Activated T-helper 1 cell treated with anti-CD3 and anti-CD28 coated beads, Interleukin-12 subunit alpha, Interleukin-12 subunit beta, Interleukin-2, Interleukin-4 antibody, amounts not matched to agents 30 ng/mL and 10 ng/mL and 1 ng/mL, durations not matched to agents 14 hours and 24 hours and 36 hours (primary cell): ENCODE data around the gene VRTN. TPM values are rescaled to one million over a fixed set of nuclear protein-coding genes. Genes with fewer than 3 reads are reported as not detected.
A peak's percentile ranks its signal among the peaks of the same experiment; 100 is the strongest.

ENCODE experiments used
- DNase-seq: peaks from one replicate; pipeline ENCODE4 v3.0.0; 2021; ENCODE audit warnings: low spot score
- H3K27ac Mint-ChIP-seq: one replicate; pipeline ENCODE4 v1.8.0; 2021; ENCODE audit warnings: mild to moderate bottlenecking, mixed read lengths
- H3K27me3 Mint-ChIP-seq: one replicate; pipeline ENCODE4 v1.8.0; 2022; ENCODE audit warnings: mild to moderate bottlenecking, moderate library complexity, mixed read lengths; ENCODE audit not compliant: insufficient read depth
- H3K36me3 Mint-ChIP-seq: one replicate; pipeline ENCODE4 v1.8.0; 2021; ENCODE audit warnings: low read depth, mixed read lengths
- H3K4me1 Mint-ChIP-seq: one replicate; pipeline ENCODE4 v1.8.0; 2021; ENCODE audit warnings: low read depth, mixed read lengths
- H3K4me3 Mint-ChIP-seq: one replicate; pipeline ENCODE4 v1.8.0; 2021; ENCODE audit warnings: mild to moderate bottlenecking, moderate library complexity, mixed read lengths
- H3K9me3 Mint-ChIP-seq: one replicate; pipeline ENCODE4 v1.8.0; 2021; ENCODE audit warnings: mixed read lengths
- intact Hi-C: fragments of 100-400 bp; cut with micrococcal nuclease; formaldehyde crosslinking; loops from one replicate; pipeline ENCODE4 v1.15.1; 2024
- total RNA-seq: library from RNA; stranded (reverse); gene quantifications from 2 replicates; pipeline ENCODE4 v1.2.3, GENCODE V29; 2022

Gene VRTN
- total RNA-seq, 1 donor from 2014 or later = not detected

- Mint-ChIP-seq H3K36me3 (no peaks in the 10 kb centered on the region), H3K27me3 (peaks cover 18% of the 10 kb centered on the region), H3K4me3 (no peak overlapping the region), H3K4me1 (no peaks in the 10 kb centered on the region), H3K27ac (no peak overlapping the region), H3K9me3 (no peaks in the 10 kb centered on the region)
- intact Hi-C loops = no loop called here
- DNase-seq = no peak
These were observed 43.2 kb downstream of the VRTN start for GRCh38 chr14:74391479-74391878.

DNA sequence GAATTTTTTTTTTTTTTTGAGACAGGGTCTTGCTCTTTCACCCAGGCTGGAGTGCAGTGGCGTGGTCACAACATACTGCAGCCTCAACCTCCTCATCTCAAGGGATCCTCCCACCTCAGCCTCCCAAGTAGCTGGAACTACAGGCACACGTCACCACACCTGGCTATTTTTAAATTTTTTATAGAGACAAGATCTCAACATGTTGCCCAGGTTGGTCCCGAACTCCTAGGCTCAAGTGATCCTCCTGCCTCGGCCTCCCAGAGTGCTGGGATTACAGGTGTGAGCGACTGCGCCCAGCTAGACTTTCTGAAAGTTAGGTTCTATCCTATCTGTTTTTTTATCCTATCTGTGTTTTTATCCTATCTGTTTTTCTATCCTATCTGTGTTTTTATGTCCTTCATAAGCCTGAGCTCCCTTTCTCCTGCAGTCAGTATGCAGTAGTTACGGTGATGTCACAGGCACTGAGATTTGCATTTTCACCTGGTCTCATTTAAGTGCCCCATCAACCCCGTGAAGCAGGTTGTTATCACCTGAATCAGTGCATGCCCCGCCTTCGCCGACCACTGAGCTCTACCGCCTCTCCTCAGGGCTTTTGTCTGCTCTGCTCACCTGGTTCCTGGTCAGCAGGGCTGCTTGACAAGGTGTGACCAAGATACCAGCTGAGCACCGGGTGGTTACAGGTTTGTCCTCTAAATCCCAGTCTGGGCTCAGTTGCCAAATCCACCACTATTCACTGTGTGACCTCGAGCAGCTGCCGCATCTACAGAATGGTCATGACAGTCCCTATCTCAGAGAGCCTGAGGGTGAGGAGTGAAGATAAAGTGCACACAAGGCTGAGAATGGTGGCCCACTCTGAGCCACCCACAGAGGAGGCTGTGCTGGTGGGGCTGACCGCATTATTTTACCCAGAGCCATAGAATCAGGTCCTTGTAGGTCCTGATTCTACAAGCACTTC, 44.6 kb downstream of the VRTN start:
- Mint-ChIP-seq H3K4me3 (no peak overlapping the region), H3K9me3 (no peaks in the 10 kb centered on the region), H3K36me3 (no peaks in the 10 kb centered on the region), H3K27me3 (peaks cover 20% of the 10 kb centered on the region), H3K4me1 (no peaks in the 10 kb centered on the region), H3K27ac (no peak overlapping the region)
- intact Hi-C loops = no loop called here
- no peak for DNase-seq

DNA sequence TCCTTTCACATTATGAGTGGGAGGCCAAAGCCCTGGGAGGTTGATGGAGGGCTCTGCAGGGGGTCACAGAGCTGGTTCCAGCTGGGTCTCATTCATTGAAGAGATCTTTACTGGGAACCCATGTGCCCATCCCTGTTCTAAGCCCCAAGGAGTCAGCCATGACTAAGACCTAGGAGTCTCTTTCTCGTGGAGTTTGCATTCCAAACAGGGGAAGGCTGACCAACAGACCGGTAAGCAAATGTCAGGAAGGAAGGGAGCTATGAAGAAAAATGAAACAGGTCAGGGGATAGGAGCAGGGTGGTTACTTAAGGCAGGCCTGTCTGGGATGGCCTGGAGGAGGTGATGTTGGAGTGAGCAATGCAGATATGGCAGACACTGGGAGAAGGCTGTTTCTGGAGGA, 46.3 kb downstream of the VRTN start:
- Mint-ChIP-seq H3K36me3 (no peaks in the 10 kb centered on the region), H3K27me3 (peaks cover 19% of the 10 kb centered on the region), H3K9me3 (no peaks in the 10 kb centered on the region), H3K4me3 (no peak overlapping the region), H3K27ac (no peak overlapping the region), H3K4me1 (no peaks in the 10 kb centered on the region)
- DNase-seq = no peak
- intact Hi-C loops = no loop called here

DNA sequence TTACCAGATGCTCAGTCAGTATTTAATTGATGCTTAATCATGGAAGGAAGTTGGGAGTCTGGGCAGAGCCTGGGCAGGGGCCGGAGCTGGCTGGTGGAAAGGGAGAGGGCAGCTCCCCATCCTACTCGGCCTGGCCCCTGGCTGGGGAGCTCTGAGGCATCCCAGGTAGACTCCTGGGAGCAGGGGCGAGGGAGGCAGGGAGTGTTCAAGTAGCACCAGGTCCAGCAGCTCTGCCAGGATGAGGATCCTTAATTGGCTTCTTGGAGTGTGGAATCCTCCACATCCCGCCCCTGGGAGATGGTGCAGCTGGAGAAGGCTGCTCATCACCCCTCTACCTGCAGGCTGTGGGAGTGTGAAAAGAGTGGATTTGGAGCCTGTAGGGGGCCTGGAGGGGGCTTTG, 46.8 kb downstream of the VRTN start:
- Mint-ChIP-seq H3K4me3 (no peak overlapping the region), H3K4me1 (no peaks in the 10 kb centered on the region), H3K27me3 (peaks cover 20% of the 10 kb centered on the region), H3K9me3 (no peaks in the 10 kb centered on the region), H3K27ac (no peak overlapping the region), H3K36me3 (no peaks in the 10 kb centered on the region)
- intact Hi-C loops = no loop called here
- no peak for DNase-seq

DNA sequence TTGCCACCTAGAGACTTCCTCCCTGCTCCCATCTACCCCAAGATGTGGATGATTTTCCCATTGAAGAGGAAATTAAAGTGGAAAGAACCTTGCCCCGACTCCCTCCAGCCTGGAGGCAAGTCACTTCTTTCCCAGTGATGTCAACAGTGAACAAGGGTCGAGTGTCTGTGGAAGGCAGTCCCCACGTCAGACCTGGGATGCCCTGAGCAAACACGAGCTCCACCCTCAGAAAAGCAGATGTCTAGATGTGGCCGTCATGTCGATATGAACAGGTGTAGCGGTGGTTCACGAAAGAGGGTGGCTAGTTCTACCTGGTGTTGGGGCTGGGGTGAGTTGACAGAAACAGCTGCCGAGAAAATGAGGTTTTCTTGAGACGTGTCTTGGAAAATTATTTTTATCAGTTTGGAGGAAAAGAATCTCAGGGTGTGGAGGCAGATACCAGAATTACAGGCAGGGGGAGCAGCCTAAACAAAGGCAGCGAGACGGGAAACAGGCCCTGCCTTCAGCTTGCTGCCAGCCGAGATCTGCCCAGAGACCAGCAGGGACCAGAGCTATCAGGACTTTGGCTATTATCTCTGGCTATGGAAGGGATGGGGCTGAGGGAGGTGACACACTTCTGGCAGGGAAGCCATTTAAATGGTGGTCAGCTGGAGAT, 51.9 kb downstream of the VRTN start:
- H3K36me3 Mint-ChIP-seq = no peaks in the 10 kb centered on the region
- intact Hi-C loops = loop anchor here (2.0 kb wide), 1 partner anchor 93 kb away; the partner anchor contains the start of genes ISCA2 and NPC2
- peaks cover 24% of the 10 kb centered on the region for H3K4me1 Mint-ChIP-seq
- peaks cover 14% of the 10 kb centered on the region for H3K27me3 Mint-ChIP-seq
- H3K9me3 Mint-ChIP-seq = no peaks in the 10 kb centered on the region
- H3K4me3 Mint-ChIP-seq = no peak overlapping the region
- H3K27ac Mint-ChIP-seq = no peak overlapping the region
- no peak for DNase-seq

DNA sequence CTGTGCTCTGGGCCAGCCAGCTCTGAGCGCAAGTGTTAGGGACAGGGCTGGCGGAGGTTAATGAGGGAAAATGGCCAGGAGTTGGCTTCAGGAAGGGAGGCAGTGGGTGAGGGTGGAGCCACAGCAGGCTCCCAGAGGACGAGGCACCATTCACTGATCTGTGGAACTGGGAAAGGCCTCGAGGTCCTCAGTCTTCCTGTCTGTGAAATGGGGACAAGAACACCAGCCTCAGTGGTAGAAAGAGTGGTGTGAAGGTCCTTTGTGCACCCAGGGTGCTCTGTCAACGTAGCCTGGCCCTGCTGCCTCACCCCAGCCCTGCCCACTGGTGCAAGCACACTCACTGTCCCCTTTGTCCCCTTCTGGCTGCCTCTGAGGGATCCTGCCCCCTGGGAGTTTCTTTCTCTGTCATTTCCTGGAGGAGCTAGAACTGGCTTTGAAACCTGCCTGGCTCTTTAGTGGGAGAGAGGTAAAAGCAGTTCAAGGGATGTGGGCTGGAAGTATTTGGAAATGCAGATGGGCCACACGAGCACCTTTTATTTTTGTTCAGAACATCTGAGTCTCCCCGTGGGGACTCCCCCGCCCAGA, 52.7 kb downstream of the VRTN start:
- intact Hi-C loops = loop anchor here (2.0 kb wide), 1 partner anchor 92 kb away; the partner anchor contains the start of genes ISCA2 and NPC2
- Mint-ChIP-seq H3K27ac (peak overlapping the region; percentile 76), H3K4me3 (peak overlapping the region; percentile 50), H3K36me3 (no peaks in the 10 kb centered on the region), H3K9me3 (no peaks in the 10 kb centered on the region), H3K27me3 (peaks cover 14% of the 10 kb centered on the region), H3K4me1 (peaks cover 24% of the 10 kb centered on the region)
- DNase-seq = no peak

DNA sequence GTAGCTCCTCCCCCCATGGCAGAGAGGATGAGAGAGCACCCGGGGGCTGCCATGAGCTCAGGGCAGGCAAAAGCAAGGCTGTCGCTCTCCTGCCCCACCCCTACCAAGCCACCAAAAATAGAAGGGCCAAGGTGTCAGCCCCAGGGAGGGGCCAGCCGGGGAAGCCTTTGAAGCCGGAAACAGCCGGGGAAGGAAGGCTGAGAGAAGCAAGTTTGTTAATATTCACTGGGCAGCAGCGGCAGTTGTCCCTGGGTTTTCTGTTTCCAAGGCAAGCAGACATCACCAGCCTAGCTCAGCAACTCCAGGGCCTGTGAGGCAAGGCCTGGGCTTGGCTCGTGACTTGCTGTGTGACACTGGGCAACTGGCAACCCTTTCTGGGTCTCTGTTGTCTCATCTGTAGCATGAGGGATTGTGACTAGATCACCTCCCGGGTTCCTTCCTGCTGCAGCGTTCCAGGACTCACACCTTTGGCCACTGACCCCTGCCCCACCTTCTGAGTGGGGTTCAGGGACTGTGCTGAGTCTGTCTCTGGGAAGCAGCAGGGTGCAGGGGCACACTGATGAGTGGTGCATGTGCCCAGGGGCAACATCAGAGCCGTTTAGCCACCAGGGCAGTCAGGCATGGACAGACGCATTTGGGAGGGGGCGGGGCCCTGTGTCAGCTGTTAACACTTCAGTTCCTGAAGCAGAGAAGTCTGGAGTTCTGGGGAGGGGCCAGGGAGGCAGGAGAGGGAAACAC, 53.4 kb downstream of the VRTN start:
- Mint-ChIP-seq H3K4me1 (peaks cover 24% of the 10 kb centered on the region), H3K27me3 (peaks cover 15% of the 10 kb centered on the region), H3K9me3 (no peaks in the 10 kb centered on the region), H3K27ac (peak overlapping the region; percentile 76), H3K4me3 (peak overlapping the region; percentile 50), H3K36me3 (no peaks in the 10 kb centered on the region)
- intact Hi-C loops = loop anchor here (2.0 kb wide), 1 partner anchor 91 kb away; the partner anchor contains the start of genes ISCA2 and NPC2
- peak; percentile 67 for DNase-seq

DNA sequence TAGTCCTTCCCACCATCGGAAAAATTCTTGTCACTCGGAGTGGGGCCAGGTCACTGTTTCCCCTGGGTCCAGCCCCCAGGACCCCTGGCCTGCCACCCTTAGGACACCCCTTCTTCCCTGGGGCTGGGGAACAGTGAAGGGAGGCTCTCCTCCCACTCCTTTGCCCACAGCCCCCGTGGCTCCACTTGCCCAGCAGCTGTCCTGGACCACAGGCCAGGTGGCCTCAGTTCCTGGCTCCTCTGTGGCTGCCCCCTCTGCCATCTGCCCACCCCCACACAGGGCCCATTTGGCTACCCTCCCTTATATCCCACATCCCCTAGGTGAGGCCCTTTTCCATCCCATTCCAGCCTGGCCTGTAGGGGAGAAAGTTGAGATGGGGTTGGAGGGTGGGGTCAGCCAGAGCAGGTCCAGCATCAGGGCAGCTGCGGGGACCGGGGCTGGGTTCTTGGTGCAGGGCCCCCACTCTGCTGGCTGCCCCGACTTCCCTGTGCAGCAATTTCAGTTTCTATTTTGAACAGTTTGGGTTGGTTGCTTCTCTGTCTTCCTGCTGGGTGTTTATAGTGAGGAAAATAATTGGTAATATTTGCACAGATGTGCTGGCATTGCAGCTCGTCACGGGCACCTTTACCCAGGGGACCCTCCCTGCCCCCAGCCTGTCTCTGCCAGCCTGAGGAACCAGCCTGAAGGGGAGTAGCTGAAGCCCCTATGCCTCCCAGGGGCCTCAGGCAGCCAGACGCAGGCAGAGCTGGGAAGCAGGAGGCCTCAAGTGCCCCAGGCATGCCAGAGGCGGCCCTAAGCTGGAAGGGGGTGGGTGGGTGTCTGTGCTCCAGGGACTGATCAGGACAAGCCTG, 54.4 kb downstream of the VRTN start:
- no peaks in the 10 kb centered on the region for H3K9me3 Mint-ChIP-seq

DNA sequence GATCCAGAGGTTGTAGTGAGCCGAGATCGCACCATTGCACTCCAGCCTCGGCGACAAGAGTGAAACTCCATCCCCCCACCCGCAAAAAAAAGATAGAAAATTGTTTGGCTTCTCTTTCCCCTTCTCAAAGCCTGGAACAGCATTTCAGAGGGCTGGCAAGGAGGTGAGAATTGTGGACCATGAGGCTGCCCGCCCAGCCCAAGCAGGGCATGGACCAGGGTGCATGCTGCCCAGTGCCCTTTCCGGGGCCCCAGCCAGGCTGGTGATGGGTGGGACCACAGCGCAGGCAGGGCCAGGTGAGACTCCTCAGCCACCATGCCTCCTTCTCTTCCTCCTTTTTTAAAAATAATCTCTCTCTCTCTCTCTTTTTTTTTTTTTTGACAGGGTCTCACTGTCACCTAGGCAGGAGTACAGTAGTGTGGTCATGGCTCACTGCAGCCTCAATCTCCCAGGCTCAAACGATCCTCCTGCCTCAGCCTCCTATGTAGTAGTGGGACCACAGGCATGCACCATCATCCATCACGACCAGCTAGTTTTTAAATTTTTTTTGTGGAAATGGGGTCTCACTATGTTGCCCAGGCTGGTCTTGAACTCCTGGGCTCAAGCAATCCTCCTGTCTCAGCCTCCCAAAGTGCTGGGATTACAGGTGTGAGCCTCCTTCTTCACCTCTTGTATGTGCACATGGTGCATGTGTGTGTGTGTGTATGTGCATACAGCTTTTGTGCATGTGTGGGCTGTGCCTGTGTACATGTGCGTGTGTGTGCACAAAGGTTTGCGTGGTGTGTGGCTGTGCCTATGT, 55.5 kb downstream of the VRTN start:
- Mint-ChIP-seq H3K27ac (no peak overlapping the region), H3K36me3 (no peaks in the 10 kb centered on the region), H3K27me3 (peaks cover 5% of the 10 kb centered on the region), H3K9me3 (no peaks in the 10 kb centered on the region), H3K4me3 (no peak overlapping the region), H3K4me1 (peaks cover 24% of the 10 kb centered on the region)
- DNase-seq = no peak
- intact Hi-C loops = no loop called here

More for the DNA sequence above, 54.4 kb downstream of the VRTN start:
- peaks cover 24% of the 10 kb centered on the region for H3K4me1 Mint-ChIP-seq
- intact Hi-C loops = no loop called here
- peak overlapping the region; percentile 52 for H3K27ac Mint-ChIP-seq
- H3K27me3 Mint-ChIP-seq = peaks cover 8% of the 10 kb centered on the region
- peak overlapping the region; percentile 42 for H3K4me3 Mint-ChIP-seq
- no peak for DNase-seq
- H3K36me3 Mint-ChIP-seq = no peaks in the 10 kb centered on the region

DNA sequence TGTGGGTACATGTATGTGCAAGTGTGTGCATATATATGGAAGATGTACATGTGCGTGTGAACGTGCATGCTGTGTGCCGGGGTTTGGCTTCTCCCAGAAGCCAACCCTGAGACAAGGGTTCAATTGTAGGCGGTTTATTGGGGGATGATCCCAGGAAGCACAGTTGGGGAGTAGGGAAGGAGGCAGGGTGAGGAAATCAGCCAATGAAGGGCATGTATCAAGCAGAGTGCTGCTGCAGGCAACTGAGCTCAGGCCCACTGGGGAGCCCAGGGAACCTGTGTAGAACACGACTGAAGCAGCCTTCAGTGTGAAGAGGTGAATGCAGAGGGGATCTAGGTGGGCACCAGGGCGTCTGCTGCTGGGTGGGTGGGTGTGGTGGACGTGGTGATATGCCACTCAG, 56.2 kb downstream of the VRTN start:
- no peak overlapping the region for H3K4me3 Mint-ChIP-seq

DNA sequence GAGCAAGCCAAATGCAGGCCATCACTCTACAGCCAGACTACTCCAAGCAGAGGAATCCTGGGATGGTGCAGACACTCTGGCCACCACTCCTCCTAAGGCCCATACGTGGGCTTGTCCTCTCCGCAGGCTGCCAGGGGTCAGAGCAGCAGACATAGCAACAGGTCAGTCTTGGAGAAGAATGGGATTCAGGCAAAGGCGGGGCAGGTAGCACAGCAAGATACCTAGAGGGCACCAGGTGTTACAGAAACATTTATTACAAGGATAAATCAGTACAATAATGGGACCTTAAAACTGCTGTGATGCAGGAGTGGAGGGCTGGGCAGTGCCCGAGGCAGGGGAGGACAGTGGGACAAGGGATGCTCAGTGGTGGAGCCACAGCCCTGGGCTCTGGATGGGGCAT, 57.4 kb downstream of the VRTN start:
- no peaks in the 10 kb centered on the region for H3K36me3 Mint-ChIP-seq
- no peak overlapping the region for H3K27ac Mint-ChIP-seq
- peaks cover 21% of the 10 kb centered on the region for H3K4me1 Mint-ChIP-seq
- DNase-seq = no peak
- H3K4me3 Mint-ChIP-seq = no peak overlapping the region
- H3K27me3 Mint-ChIP-seq = peaks cover 2% of the 10 kb centered on the region
- intact Hi-C loops = no loop called here
- H3K9me3 Mint-ChIP-seq = no peaks in the 10 kb centered on the region

More for the DNA sequence above, 56.2 kb downstream of the VRTN start:
- intact Hi-C loops = no loop called here
- Mint-ChIP-seq H3K4me1 (peaks cover 24% of the 10 kb centered on the region), H3K9me3 (no peaks in the 10 kb centered on the region), H3K27ac (no peak overlapping the region), H3K27me3 (peaks cover 5% of the 10 kb centered on the region), H3K36me3 (no peaks in the 10 kb centered on the region)
- no peak for DNase-seq
